Activated naive CD4-positive, alpha-beta T cell treated with anti-CD3 and anti-CD28 coated beads, Interleukin-2, amount 10 ng/mL, durations not matched to agents 7 days and 5 days (primary cell): ENCODE results near the gene GALNT18.
"Not testable (repeated sequence)": the region's sequence is repeated elsewhere in the genome, so short reads cannot be mapped to it uniquely, and the experiment has no call there.

Source experiments
- CTCF ChIA-PET: fragments of 350-600 bp; sonication (Branson Sonifier 250); formaldehyde crosslinking; loops from one replicate; lab custom pipeline; 2021; ENCODE audit warnings: antibody characterized with exemption; lab: Charles Lee
- DNase-seq: peaks from one replicate; pipeline ENCODE4 v3.0.0-alpha.2; 2020
- H3K27ac Mint-ChIP-seq: one replicate; pipeline ENCODE4 v1.8.0; 2021; ENCODE audit warnings: mild to moderate bottlenecking, moderate library complexity, mixed read lengths
- H3K27me3 Mint-ChIP-seq: one replicate; pipeline ENCODE4 v1.8.0; 2021; ENCODE audit warnings: mild to moderate bottlenecking, mixed read lengths
- H3K36me3 Mint-ChIP-seq: one replicate; pipeline ENCODE4 v1.8.0; 2021; ENCODE audit warnings: mixed read lengths
- H3K4me1 Mint-ChIP-seq: one replicate; pipeline ENCODE4 v1.8.0; 2021; ENCODE audit warnings: mixed read lengths
- H3K4me3 Mint-ChIP-seq: one replicate; pipeline ENCODE4 v1.8.0; 2021; ENCODE audit warnings: mild to moderate bottlenecking, moderate library complexity, mixed read lengths
- H3K9me3 Mint-ChIP-seq: one replicate; pipeline ENCODE4 v1.8.0; 2021; ENCODE audit warnings: mixed read lengths

Gene GALNT18

DNA sequence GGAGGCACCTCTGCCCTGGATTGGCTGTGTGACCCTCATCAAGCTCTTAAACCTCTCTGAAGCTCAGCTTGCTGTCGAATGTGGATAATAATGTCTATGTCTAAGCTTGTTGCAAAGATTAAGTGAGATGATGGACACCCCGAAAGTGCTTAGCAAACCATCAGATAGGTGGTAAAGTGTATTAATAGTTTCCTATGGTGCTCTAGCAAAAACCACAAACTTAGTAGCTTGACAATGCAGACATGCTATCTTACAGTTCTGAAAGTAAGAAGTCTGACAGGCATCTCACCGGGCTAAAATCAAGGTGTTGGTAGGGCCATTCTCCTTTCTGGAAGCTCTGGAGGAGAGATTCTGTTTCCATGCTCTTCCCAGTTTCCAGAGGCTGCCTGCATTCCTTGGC is 162.2 kb downstream of the GALNT18 start:
- H3K27ac Mint-ChIP-seq = no peak overlapping the region
- H3K4me1 Mint-ChIP-seq = no peaks in the 10 kb centered on the region
- H3K4me3 Mint-ChIP-seq = no peak overlapping the region
- peaks cover 4% of the 10 kb centered on the region for H3K27me3 Mint-ChIP-seq
- DNase-seq = no peak
- CTCF ChIA-PET = no interaction called here
- H3K9me3 Mint-ChIP-seq = no peaks in the 10 kb centered on the region
- H3K36me3 Mint-ChIP-seq = no peaks in the 10 kb centered on the region

DNA sequence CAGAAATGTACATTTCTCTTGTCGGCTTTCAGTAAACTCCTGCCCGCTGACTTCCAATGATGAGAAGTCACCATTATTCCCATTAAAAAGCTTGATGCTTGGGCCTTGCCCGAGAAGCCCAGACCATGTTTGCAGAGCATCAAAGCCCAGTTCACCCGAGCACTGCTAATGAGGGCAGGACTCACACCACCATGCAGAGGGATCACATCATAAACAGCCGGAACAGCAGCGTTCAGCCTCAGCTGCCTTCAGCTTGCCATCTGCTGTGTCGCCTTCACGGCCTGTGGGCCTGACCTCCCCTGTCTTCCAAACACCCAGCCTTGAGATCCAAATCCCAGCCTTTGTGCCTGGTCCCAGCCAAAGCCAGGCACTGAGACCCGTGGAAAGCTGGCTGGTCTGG is 163.3 kb downstream of the GALNT18 start:
- Mint-ChIP-seq H3K9me3 (no peaks in the 10 kb centered on the region), H3K27me3 (peaks cover 4% of the 10 kb centered on the region), H3K4me1 (no peaks in the 10 kb centered on the region), H3K4me3 (no peak overlapping the region), H3K27ac (no peak overlapping the region), H3K36me3 (no peaks in the 10 kb centered on the region)
- CTCF ChIA-PET = no interaction called here
- no peak for DNase-seq

DNA sequence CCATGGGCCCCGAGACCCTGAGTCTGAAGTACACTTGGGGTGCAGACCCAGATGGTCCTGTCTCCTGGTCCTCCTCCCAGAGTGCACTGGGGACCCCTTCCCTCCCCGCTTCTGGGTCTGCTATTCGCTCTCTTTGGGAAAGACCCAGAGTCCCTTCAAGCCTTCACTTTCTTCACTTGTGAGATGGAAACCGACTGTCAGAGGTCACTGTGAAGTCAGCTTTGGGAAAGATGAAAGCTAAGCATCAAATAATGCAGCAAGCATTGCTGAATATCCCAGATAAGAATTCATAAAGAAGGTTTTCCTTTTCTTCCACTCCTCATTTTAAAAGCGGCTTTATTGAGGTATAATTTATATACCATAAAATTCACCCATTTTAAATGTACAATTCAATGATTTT is 163.8 kb downstream of the GALNT18 start:
- Mint-ChIP-seq H3K4me3 (no peak overlapping the region), H3K9me3 (no peaks in the 10 kb centered on the region)

DNA sequence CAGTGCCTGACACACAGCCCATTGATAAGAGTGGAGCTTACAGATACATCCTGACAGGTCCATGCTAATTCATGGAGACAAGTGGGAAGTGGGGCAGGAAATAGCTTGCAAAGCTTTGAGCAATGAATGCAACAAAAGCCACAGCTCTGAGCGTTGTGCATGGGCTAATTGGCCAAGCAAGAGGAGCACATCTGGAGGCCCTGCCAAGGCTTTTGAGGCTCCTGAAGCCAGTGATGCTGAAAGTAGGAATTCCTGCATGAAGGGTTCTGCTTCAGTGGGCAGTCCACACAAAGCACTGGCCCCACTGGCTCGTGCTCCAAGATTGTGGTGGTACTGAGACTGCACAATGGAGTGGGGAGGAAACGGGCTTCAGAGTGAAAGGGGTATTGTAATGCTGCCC is 164.9 kb downstream of the GALNT18 start:
- H3K4me3 Mint-ChIP-seq = no peak overlapping the region
- H3K36me3 Mint-ChIP-seq = no peaks in the 10 kb centered on the region
- peaks cover 4% of the 10 kb centered on the region for H3K27me3 Mint-ChIP-seq
- DNase-seq = no peak
- no peaks in the 10 kb centered on the region for H3K9me3 Mint-ChIP-seq
- H3K4me1 Mint-ChIP-seq = no peaks in the 10 kb centered on the region
- CTCF ChIA-PET = no interaction called here
- no peak overlapping the region for H3K27ac Mint-ChIP-seq

More for the DNA sequence above, 163.8 kb downstream of the GALNT18 start:
- Mint-ChIP-seq H3K4me1 (no peaks in the 10 kb centered on the region), H3K36me3 (no peaks in the 10 kb centered on the region), H3K27ac (no peak overlapping the region), H3K27me3 (peaks cover 4% of the 10 kb centered on the region)
- CTCF ChIA-PET = no interaction called here
- DNase-seq = no peak

DNA sequence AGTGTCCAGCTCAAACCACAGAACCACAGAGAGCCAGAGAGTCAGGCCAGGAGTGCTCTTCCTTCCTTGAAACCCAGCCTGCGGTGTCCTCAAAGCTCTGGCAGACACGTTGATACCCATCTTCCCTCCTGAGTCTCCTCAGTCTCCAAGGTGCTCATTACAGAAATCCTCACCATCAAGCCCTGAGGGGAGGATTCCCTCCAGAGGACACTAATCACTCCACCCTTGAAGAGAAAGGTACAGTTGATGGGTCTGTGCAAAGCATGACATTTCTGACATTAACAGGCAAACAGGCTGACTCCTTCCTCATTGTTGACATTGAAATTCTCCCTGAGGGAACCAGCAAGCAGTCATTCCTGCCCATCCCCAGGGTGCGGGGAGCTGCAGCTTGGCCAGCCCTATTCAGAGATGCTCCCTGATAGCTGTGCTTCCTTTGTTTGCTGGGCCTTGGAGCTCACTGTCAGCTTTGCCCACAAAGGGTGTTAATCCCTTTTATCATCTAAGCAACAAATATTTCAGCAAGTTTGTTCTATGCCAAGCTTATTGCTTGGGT is 167.1 kb downstream of the GALNT18 start:
- CTCF ChIA-PET = no interaction called here
- H3K4me1 Mint-ChIP-seq = no peaks in the 10 kb centered on the region

DNA sequence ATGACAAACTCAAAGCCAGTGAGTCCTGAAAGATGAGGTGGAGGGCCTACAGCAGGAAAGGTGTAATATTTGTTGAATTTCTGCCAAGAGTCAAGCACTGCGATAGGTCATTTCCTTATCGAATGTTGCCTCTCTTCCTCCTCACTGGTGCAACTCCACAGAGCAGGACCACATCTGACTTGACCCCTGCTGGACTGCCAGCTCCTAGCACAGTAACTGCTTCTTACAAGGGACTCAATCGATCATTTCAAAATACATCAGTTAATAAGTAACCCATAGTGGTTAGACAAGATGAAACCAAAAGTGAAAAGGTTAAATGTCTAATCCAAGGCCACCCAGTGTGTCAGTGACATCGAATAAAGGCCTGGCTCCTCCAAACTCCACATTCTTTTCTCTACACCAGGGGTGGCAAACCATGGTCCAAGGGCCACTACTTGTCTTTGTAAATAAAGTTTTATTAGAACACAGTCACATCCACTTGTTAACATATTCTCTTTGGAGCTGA is 170.3 kb downstream of the GALNT18 start:
- Mint-ChIP-seq H3K4me1 (no peaks in the 10 kb centered on the region), H3K27me3 (peaks cover 4% of the 10 kb centered on the region), H3K27ac (no peak overlapping the region), H3K9me3 (no peaks in the 10 kb centered on the region), H3K36me3 (no peaks in the 10 kb centered on the region), H3K4me3 (no peak overlapping the region)
- DNase-seq = no peak
- CTCF ChIA-PET = no interaction called here

More for the DNA sequence above, 167.1 kb downstream of the GALNT18 start:
- Mint-ChIP-seq H3K36me3 (no peaks in the 10 kb centered on the region), H3K27me3 (peaks cover 4% of the 10 kb centered on the region), H3K27ac (no peak overlapping the region), H3K4me3 (no peak overlapping the region), H3K9me3 (no peaks in the 10 kb centered on the region)
- DNase-seq = no peak

DNA sequence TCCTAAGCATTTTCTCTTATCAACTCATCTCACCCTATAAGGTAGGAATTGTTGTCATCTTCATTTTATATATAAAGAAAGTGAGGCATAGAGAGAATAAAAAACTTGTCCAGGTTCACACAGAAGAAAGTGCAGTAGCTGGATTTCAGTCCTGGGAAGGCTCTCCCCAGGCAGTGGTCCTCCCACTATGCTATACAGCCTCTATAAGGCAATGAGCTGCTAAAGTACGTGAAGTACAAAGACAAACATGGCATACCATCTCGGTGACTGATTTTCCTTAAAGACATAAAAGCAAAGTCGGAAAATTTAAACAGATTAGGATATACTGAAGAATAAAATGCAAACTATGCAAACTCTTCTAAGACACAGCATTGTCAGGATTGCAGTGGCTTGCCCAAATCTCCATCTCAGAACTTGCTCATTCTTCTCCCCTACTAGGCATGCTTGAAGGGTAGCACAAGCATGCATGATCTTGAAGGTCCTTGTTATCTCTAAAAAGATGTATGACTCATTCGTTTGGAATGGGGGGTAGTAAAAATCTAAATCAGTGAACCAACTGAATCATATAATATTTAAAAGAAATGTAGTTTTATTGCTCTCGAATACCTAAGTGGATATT is 171.0 kb downstream of the GALNT18 start:
- CTCF ChIA-PET = interaction anchor here (0.8 kb wide), 1 partner anchor 162 kb away, joined by 3 read pairs; no protein-coding TSS in a partner anchor
- Mint-ChIP-seq H3K27me3 (peaks cover 4% of the 10 kb centered on the region), H3K4me1 (no peaks in the 10 kb centered on the region), H3K36me3 (no peaks in the 10 kb centered on the region), H3K27ac (no peak overlapping the region), H3K9me3 (no peaks in the 10 kb centered on the region), H3K4me3 (no peak overlapping the region)
- no peak for DNase-seq

DNA sequence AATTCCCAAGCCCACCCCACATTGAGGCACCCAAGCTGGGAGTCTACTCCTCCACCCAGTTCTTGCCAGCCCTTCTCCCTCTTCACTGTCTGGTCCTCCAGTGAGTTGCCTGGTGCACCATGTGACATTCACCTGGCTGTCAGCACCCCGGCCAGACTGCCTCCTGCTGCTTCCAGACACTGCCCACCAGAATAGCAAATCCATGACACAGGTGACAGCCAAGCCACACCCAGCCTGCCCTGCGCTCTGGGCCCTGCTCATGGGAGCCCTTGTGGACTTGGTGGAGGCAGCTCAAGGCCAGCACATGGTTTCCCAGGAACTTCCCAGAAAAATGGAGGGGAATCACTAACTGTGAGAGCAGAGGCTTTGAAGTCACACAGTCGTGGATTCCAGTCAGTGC is 172.5 kb downstream of the GALNT18 start:
- no peaks in the 10 kb centered on the region for H3K27me3 Mint-ChIP-seq
- CTCF ChIA-PET = no interaction called here
- H3K9me3 Mint-ChIP-seq = no peaks in the 10 kb centered on the region
- no peaks in the 10 kb centered on the region for H3K36me3 Mint-ChIP-seq
- DNase-seq = no peak
- no peak overlapping the region for H3K4me3 Mint-ChIP-seq
- no peaks in the 10 kb centered on the region for H3K4me1 Mint-ChIP-seq
- H3K27ac Mint-ChIP-seq = no peak overlapping the region

DNA sequence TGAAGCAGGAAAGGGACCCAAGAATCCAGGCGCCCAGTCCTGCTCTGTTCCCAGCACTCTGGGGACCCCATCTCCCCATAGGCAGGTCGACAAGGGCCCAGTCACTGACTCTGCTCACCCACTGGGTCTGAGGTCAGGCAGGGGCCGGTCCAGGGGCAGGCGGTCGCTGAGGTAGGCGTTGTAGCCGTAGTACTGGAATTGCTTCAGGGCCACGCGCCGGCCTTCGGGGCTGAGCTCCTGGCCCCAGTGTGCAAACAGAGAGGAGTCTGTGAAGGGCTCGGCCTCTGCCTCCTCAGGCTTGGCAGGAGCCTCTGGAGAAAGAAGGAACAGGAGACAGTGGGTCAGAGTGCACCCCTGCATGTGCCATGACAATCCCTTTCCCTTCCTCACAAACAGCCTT is 173.2 kb downstream of the GALNT18 start:
- Mint-ChIP-seq H3K4me3 (no peak overlapping the region), H3K27ac (no peak overlapping the region), H3K9me3 (no peaks in the 10 kb centered on the region), H3K4me1 (no peaks in the 10 kb centered on the region), H3K36me3 (no peaks in the 10 kb centered on the region), H3K27me3 (no peaks in the 10 kb centered on the region)
- CTCF ChIA-PET = no interaction called here
- no peak for DNase-seq

DNA sequence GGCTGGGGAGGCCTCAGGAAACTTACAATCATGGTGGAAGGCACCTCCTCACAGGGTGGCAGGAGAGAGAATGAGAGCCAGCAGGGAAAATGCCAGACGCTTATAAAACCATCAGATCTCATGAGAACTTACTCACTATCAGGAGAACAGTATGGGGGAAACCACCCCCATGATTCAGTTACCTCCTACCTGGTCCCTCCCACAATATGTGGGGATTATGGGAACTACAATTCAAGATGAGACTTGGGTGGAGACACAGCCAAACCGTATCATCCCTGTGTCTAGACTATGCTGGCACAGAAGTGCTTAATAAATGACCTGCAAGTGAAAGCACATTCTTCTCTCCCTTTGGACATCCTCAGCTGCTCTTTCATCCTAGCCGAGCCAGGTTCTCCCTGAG is 174.2 kb downstream of the GALNT18 start:
- H3K4me1 Mint-ChIP-seq, H3K27ac Mint-ChIP-seq, CTCF ChIA-PET: not testable (repeated sequence)

DNA sequence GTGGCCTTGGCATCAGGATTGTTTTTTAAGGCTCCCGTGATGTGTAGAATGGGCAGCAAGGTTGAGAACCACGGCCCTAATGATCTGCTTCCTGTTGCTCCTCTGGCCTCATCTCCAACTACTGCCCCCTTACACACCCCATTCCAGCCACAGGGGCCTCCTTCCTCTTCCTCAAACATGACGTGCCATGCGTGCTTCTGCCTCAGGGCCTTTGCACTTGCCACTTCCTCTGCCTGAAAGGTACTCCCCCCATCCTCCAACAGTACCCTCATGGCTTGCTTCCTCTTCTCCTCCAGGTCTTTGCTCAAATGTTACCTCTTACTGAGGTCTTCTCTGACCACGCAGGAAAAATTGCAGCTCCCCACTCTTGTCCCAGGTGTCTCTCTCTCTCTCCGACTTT is 174.8 kb downstream of the GALNT18 start:
- H3K4me3 Mint-ChIP-seq = no peak overlapping the region
- no peaks in the 10 kb centered on the region for H3K9me3 Mint-ChIP-seq
- H3K27me3 Mint-ChIP-seq = no peaks in the 10 kb centered on the region
- no peaks in the 10 kb centered on the region for H3K4me1 Mint-ChIP-seq
- CTCF ChIA-PET = no interaction called here
- DNase-seq = no peak
- no peaks in the 10 kb centered on the region for H3K36me3 Mint-ChIP-seq
- no peak overlapping the region for H3K27ac Mint-ChIP-seq

More for the DNA sequence above, 174.2 kb downstream of the GALNT18 start:
- not testable (repeated sequence) for H3K36me3 Mint-ChIP-seq, H3K27me3 Mint-ChIP-seq, H3K9me3 Mint-ChIP-seq, H3K4me3 Mint-ChIP-seq, DNase-seq

DNA sequence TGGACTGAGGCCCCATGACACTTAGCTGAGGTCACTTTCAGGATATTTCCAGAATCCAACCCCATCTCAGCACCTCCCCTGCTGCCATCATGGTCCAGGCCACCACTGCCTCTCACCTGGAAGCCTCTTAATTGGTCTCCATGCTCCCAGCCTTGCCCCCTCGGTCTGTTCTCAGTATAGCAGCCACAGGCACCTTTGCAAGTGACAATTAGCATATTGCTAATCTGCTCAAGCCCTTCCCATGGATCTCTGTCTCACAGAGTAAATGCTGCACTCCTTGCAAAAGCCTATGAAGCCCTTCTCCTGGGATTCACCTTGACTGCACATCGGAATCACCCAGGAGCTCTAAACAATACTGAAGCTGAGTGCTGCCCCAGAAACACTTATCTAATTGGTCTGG is 175.2 kb downstream of the GALNT18 start:
- no peak for DNase-seq
- CTCF ChIA-PET = no interaction called here
- H3K27me3 Mint-ChIP-seq = no peaks in the 10 kb centered on the region
- no peaks in the 10 kb centered on the region for H3K4me1 Mint-ChIP-seq
- no peak overlapping the region for H3K27ac Mint-ChIP-seq
- H3K9me3 Mint-ChIP-seq = no peaks in the 10 kb centered on the region
- no peak overlapping the region for H3K4me3 Mint-ChIP-seq
- no peaks in the 10 kb centered on the region for H3K36me3 Mint-ChIP-seq

DNA sequence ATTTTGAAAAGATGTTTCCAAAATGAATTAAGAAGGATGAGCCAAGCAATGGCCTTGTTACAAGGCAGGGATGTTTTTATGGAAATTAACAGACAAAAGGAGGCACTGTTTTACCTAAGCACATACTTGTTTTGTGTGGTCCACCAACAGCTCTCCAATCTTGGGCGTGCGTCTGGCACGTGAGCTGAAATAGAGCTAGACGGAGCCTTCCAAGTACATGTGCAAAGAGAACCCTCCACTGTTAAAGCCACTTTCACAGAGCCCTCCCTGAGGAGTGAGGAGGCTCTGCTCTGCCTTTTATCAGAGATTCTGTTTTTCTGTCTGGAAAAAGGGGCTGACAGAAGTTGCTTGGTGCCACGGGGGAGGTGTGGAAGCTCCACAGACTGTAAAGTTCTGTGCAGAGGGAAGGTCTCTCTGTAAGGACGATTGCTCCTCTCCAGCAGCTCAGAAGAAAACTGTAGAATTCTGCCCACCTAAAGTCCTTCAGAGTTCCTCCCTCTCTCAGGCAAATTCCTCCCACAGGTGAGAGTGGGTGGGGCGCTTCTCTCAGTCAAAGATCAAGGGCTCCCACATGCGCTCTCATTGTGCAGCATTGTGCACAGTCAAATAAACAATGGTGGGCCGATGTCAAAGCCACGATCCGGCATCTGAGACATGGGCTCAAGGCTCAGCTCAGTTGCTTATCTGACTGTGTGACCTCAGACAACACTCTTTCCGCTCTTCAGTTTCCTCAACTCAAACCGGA is 176.2 kb downstream of the GALNT18 start:
- H3K36me3 Mint-ChIP-seq = no peaks in the 10 kb centered on the region

DNA sequence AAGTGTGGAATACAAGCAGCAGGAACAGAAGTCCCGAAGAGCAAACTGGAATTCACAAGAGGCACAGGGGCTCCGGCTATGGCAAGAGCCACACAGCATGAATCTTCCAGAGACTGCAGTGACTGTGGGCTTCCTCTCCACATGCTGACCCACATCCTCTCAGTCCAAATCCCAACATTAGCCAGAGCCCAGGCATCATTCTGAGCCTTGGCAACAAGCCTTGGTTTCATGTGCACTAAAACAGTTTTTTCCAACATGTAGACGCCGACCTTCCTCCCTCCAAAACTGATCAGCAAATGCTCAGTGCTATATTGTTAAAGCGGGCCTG is 177.0 kb downstream of the GALNT18 start:
- no peak for DNase-seq
- CTCF ChIA-PET = no interaction called here
- H3K4me1 Mint-ChIP-seq = no peaks in the 10 kb centered on the region
- H3K36me3 Mint-ChIP-seq = no peaks in the 10 kb centered on the region
- no peaks in the 10 kb centered on the region for H3K27me3 Mint-ChIP-seq
- H3K4me3 Mint-ChIP-seq = no peak overlapping the region
- H3K27ac Mint-ChIP-seq = peak overlapping the region; percentile 35
- no peaks in the 10 kb centered on the region for H3K9me3 Mint-ChIP-seq

More for the DNA sequence above, 176.2 kb downstream of the GALNT18 start:
- H3K27ac Mint-ChIP-seq = no peak overlapping the region
- CTCF ChIA-PET = no interaction called here
- no peak for DNase-seq
- H3K4me3 Mint-ChIP-seq = no peak overlapping the region
- H3K9me3 Mint-ChIP-seq = no peaks in the 10 kb centered on the region
- H3K27me3 Mint-ChIP-seq = no peaks in the 10 kb centered on the region
- no peaks in the 10 kb centered on the region for H3K4me1 Mint-ChIP-seq
